GM19372 (cell line): ENCODE data around the gene SLAMF9.

Source experiments
- ATAC-seq: cut with Tn5 transposase; IDR thresholded peaks from one replicate; pipeline ENCODE4 v1.9.1; 2021; ENCODE audit warnings: mild to moderate bottlenecking, low read depth, moderate library complexity; ENCODE audit not compliant: unreplicated experiment

Gene SLAMF9

DNA sequence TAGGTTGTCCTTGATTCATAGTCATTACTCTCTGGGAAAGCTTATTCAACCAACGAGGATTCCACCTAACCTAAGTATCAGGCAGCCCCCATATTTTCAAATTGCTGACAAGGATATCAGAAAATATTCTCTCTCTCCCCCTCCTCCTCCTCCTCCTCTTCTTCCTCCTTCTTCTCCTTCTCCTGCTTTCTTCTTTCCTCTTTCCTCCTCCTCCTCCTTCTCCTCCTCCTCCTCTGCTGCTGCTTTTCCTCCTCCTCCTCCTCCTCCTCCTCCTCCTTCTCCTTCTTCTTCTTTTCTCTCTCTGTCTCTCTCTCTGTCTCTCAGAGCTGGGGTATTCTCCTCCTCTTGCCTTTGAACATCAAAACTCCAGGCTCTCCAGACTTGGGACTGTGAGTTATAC lies 6.1 kb downstream of the SLAMF9 start:
- no peak for ATAC-seq

DNA sequence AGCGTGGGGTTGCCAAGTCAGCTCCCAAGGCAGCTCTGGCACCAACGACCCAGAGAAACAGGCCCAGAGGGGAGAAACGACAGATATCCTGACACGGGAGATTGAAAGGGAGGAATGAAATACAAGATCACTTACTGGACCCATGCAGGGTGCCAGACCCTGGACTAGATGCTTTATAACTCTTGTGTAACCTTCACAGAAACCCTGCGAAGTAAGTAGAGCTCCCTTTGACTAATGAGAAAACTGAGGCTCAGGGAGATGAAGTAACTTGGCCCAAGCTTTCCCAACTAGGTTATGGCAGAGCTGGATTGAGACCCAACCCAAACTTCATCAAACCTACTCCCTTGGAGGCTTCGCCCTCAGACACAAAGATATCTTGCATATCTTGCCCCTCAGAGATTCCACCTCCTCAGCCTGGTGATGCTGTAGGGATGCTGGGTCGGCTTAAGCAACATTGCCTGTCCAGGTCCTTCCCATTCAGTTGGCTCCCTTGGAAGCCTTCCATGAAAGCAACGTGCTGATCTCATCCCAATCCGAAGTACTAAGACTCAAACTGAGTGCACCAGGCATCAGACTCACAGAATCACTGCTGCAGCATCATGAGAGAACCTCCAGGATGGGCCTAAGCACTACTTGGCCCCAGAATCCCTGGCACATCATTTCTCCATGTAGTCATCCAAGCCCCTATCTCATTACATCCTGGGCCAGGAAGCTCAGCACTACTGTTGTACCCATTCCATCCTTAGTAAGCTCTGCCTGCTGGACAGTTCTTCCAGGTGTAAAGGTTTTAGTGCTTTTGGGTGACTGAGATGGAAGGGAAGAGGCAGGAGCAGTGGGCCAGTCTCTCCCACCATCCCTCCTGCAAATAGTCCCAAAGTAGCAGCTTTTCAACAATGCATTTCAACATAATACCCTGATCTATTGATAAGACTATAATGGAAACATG lies 7.5 kb downstream of the SLAMF9 start:
- no peak for ATAC-seq

DNA sequence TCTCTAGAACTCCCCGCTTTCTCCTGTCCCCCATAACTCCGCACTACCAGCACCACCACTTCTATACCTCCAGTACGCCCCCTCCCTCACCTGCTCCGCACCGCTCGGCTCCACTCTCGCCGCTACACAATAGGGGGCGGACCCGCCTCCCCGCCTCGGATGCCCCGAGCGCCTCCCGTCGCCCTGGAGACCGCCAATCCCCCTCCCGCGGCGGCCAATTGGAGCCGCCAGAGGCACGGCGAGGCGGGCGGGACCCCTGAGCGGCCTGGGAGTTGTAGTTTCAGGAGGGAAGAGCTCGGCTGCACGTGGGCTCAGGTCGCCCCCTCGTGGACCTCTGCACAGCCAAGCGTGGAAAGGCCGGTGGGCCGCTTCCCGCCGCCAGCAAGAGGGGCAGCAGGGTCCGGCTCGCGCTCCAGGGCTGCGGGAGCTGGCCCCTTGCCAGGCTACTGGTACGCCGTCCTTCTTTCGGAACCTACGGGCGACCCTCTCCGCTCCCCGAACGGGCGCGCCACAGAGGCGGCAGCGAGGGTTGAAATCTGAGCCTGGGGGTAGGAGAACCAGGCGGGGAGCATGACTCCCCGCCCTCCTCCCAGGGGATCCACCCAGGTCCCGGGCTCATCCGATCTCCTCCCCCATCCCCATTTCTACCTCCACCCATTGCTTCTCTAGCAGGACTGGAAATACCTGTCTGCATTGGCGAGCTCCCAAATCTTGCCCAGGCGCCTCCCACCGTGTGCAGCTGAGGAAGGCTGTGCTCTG lies 8.4 kb downstream of the SLAMF9 start, which contains the start of gene IGSF9:
Gene IGSF9, minus strand, starts transcription at position 131 of the 759 bp plus-strand sequence. CDS start 2,159 bp downstream, outside the sequence.
- no peak for ATAC-seq

DNA sequence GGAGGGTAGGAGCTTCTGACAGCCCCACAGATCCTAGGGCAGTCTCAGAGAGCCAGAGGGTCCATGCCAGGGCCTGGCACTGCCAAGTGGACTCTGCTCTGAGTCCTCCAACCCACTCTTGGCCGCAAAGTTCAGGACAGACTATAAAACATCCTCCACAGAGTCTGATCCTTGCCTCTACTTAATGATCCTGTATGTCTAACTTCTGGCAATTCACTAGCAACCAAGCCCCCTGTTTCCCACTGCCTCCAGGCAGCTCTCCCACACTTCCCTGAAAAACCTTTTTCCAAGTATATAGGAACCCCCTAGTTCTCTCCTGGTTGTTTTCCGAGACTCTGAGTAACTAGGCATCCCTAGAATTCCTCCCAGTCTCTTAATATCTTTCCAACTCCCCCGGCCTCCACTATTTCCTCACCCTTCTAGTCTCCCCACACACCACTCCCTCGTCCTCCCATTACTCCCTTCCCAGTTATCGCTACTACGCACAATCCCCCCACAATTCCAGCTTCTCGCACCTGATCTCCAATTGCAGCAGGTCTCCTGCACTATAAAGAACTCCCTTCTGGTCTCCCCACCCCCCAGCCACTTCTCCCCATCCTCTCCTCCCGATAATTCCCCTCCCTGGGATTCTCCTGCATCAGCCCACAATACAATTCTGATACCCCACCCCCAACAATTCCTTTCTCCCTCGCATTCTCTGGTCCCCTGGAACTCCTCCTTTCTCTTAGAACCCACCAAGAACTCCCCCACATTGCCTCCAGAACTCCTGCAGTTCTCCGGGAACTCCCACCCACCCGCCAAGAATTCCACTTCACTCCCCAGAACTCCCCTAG lies 9.2 kb downstream of the SLAMF9 start:
- no peak for ATAC-seq

DNA sequence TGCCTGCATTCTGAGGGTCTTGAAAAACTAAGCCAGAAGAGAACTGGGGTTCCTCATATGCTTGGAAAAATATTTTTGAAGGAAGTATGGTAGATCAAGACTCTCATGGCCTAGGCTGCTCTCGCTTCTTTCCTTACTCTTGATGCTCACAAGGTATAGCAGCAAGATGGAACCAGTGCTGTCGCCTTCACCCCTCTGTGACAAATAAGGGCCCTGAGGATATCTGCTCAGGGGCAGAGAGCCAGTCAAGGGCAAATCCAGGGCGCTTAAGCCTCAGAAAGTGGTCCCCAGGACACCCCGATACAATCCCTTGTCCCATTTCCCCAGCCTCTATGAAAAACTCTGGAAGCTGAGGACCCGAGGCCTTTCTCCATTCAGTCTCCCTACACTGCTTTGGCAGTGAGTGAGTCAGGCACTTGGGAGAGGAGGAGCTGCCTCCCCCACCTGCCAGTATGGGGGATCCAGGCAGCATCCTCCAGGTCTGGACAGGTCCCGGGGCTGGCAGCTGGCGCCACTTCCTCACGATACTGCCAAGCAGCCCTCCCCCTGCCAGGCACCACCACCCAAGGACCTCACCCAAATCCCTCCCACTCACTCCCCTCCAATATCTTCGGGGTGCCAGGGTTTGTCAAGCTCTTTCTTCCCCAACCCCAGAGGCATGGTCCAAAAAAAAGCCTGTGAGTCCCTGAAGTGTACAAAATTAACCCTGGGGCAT lies 10.0 kb downstream of the SLAMF9 start:
- no peak for ATAC-seq

DNA sequence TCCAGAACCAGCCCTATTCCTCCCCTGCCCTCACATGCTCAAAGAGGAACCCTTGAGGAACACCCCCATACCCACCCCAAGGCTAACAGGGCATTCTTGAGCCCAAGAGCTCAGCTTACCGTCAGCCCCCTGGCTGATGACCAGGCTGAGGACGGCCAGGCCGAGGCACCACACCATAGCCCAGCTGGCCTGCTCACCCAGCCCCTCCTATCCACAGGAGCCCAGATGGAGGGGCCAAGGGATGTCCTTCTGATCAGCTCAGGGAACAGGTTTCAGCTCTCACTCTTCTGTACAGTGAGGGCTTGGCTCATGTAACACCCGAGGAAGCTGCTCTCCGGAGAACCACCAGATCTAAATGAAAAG lies 10.8 kb downstream of the SLAMF9 start:
- ATAC-seq = no peak

DNA sequence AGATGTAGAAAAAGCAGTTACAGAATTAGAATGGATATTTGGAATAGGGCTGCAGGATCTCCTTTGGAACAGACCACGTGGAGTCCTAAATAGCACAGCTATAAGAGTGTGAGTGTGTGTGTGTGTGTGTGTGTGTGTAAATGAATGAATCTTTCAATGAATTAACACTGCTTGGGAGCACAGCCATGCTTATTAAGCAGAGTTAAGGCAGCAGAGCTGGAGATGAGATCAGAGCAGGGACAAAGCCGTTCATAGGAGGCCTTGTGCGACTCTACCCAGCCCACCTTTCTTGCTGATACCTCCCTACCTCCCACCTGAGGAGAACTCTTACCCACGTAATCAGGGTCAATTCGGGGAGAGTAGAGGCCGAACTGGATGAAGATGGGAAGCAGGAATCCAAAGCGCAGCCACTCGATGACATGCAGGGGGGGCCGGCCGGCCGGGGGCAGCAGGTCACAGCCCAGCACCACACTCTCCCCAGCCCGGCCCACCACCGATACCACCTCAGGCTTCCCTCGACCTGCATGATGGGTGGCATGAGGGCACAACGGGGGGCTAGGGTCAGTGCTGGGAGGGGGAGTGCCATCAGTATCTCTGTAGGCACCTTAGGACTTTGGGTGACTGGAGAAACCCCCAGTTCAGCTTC lies 11.3 kb downstream of the SLAMF9 start:
- ATAC-seq = no peak

DNA sequence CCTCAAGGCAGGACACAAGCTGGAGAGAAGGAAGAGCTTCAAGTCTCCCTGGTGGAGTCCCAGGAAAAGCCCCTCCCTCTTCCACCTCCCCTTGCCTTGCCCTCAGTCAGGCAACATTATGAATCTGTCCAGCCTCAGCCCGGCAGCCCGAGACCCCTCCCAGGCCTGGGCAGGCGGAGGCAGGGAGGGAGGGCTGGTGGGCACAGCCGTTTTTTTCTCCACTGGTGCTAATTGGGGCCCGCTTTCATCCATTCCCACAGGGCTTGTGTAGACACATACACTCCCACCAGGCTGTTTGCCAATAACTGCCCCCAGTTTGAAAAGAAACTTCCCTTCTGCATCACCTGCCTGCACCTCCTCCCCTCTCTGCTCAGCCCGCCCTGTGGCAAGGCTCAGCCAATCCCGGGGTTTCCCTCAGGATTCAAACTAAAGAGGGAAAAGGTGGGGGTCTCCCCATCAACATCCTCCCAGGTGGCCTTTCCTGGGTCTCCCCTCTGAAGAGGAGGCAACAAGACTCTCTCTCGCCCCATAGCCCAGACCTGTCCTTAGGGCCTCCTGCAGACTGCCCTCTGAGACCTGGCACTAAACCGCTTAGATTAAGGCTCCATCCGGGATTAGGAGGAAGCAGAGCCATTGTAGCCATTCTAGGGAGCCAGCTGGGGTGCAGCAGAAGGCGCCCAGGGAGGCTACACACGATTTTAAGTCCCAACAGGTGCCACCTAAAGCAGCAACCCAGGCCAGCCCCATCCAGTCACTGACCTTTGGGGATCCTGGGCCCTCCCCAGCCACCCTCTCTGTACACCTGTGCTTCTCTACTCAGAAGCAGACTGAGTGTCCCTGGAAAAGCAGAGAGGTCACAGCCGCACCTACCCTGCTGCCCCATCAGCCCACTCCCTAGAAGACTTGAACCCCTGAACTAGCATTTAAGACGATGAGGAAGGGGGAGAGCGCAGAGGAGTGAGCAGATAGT lies 12.2 kb downstream of the SLAMF9 start:
- no peak for ATAC-seq

DNA sequence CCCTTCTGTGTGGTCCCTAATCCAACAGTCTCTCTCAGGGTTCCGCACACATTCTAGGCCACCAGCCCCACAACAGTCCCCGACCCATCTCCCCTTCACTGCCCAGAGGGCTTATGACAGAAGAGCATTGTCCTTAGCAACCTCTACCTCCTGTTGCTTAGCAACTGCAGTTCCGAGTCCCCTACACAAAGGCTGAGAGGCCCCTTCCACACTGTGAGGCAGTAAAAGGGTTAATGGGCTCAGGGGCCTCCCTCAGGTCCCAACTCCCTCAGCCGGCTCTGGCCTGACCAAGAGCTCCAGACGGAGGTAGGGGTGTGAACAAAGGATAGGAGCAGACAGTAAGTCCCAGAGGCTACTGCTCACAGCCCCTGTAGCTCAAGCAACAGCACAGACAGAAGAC lies 12.9 kb downstream of the SLAMF9 start:
- no peak for ATAC-seq

DNA sequence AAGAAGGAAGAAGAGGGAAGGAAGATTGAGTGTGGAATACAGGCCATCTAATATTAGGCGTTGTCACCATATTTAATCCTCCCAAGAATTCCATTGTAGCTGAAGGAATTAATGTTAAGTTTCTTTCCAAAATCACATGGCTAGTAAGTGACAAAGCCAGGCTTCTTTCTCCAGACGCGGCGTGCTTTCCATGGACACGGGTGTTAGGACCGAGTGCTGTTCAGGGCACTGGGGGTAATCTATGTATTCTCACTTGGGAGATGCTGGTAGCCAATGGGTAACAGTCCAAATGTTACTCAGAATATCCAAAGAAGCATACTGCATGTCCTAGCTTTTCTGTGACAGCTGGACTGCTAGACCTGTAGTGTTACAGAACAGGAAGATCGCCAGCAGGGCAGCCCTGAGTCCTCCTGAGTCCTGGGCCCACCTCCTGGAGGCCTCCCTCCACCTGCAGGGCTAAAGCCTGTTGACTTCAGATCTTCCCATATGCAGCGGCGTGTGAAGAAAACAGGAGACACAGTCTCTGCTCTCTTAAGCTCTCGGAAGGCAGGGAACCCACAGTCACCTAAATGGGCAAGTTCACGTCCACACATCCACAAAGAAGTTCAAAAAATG lies 13.9 kb downstream of the SLAMF9 start:
- no peak for ATAC-seq

DNA sequence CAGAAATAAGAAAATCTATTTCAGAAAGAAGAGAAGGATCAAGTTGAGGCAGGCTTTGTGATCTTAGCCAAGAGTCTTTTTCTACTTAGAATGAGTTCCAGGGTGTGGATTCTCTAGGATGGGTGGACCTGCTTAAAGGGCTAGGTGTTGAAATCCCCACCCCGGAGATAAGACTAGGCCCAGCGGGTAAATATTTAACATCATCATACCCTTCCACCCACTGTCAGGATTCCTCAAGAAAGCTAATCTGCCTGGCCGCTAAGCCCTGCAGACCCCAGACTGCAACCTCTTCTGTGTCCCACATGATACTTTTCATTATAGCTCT lies 14.4 kb downstream of the SLAMF9 start:
- ATAC-seq = no peak

DNA sequence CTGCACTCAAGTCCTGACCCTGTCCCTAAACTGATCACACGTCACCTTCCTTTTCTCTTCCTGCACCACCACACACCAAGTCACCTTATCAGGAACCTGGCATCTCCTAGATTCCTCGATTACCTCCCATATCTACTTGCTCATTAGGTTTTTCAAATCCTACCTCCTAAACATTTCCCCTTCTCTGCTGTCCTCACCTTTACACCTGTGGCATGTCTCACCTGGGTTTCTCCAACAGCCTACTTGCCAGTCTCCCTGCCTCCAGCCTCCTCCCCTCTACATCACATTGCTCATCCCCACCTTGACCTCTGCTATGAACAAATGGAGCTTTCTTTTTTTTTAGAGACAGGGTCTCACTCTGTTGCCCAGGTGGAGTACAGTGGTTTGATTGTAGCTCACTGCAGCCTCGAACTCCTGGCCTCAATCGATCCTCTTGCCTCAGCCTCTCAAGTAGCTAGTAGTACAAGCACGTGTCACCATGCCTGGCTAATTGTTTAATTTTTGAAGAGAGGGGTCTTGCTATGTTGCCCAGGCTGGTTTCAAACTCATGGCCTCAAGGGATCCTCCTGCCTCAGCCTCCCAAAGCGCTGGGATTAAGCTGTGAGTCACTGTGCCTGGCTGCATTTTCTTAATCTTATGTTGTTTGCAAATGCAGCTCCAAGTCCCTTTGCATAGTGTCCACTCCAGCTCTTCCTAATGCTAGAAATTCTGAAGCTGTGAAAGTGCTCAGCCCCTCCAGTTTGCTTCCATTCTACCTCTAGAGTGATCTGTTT lies 14.9 kb downstream of the SLAMF9 start:
- ATAC-seq = no peak

DNA sequence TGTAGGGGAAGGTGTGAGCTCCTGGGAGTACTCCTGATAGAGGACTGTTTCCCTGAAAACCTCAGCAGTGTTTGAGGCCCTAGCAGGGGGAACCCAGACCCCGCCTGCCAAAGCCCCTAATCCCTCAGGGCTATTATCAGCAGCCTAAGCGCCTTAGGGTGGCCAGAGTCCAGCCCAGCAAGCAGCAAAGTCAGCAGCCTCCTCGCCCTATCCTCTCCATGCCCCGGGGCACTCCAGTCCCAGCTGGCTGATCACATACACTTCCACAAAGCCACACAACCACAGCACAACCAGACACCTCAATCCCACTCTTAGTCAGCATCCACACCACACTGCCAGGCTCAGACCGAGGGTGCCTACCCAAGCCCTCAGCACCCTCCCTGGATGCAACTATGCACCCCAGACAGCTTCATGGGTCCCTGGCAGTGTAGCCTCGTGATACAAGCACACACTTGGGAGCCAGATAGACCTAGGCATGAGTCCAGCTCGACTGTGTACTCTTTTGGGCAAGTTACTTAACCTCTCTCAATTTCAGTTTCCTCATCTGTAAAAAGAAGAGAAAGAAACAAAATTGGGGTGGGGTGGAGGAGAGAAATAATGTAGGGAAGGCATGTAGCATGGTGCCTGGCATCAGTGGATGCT lies 15.7 kb downstream of the SLAMF9 start:
- no peak for ATAC-seq

DNA sequence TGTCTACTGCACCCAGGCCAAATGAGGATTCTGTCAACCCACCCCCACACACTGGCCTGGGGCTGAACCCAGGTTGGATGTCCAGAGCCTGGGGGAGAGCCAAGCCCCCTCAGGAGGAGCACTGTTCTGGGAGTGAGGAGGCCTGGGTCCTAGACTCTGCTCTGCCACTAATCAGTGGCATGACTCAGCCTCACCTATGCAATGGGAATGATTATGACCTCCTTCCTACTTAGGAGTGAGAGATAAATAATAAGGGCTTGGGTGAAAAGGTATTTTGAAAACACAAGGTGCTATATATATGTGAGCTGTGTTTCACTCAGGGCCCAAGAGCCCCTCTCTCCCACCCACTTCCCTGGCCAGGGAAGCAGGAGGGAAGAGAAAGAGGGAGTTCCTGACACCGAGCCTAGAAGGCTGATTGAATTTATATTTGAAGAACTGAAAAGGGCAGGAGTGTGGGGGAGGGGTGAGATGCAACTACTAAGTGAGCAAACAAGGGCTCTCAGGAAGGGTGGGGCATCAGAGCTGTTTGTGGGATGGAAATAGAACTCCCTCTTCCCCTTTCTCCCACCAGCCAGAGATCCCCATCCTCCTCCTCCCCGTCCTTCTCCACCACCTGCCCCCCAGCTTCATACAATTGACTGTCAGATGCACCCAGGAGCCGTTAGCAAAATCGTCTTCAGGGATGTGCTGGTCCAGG lies 16.8 kb downstream of the SLAMF9 start:
- no peak for ATAC-seq

DNA sequence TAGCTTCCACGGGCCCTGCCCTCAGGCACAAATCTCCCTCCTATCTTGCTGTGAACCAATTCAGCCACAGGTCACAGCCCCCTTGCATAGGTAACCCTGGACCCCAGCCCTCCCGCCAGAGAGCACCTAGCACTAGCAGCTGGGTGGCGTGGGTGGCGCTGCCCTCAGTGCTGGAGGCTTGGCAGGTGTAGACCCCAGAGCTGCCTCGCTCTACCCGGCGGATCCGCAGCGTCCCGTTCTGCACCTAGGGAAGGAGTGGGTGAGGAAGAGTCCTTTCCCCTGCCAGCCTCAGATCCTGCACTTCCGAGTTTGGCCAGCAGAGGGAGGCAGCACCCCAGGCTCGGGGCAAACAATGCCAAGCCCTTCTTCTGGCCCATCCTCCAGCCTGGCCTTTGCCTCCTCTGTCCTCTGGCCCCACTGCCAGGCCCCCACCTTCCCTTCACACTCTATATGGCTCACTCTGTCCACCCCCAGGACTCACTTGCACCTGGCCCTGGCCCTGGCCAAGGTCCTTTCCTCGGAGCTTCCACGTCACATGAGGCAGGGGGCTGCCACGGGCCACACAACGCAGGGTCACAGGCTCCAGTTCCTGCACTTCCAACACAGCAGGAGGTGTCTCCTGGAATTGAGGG lies 17.6 kb downstream of the SLAMF9 start:
- no peak for ATAC-seq

DNA sequence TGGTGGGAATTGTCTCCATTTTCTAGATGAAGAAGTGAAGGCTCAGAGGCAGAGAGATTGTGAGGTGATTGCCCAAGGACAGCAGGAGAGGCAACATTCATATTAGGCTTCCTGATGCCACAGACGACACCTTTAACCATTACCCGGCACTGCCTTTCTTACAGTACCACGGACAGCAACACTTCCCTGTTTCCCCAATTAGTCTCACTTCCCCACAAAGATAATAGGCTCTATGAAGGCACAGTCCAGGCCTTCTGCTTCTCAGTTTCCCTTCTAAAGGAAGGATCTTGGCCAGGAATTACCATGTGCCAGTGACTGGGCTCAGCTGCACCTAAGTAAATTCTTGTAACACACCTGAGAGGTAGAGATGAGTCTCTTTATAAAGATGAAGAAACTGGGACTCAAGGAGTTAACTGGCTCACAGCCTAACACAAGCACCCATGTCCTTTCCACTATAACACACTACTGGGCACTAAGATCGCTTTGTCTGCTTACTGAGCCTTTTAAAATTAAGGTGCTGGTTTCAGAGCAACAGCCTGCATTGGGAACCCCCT lies 18.2 kb downstream of the SLAMF9 start:
- ATAC-seq = no peak
